IPS-NIHi11 (cell line): ENCODE measurements around the gene SORCS1.
A peak's percentile ranks its signal among the peaks of the same experiment; 100 is the strongest.

Experiments used
- DNase-seq: peaks from one replicate; pipeline ENCODE4 v3.0.0; 2012; ENCODE audit warnings: mixed read lengths, low spot score

The SORCS1 gene

GRCh38 chr10:106815427-106816043 is 349.0 kb downstream of the SORCS1 start:
- DNase-seq = no peak

GRCh38 chr10:106804992-106805582 is 359.4 kb downstream of the SORCS1 start:
- DNase-seq = no peak

GRCh38 chr10:106802949-106803348 is 361.6 kb downstream of the SORCS1 start:
- DNase-seq = no peak

GRCh38 chr10:106799776-106800175 is 364.7 kb downstream of the SORCS1 start:
- no peak for DNase-seq

DNA sequence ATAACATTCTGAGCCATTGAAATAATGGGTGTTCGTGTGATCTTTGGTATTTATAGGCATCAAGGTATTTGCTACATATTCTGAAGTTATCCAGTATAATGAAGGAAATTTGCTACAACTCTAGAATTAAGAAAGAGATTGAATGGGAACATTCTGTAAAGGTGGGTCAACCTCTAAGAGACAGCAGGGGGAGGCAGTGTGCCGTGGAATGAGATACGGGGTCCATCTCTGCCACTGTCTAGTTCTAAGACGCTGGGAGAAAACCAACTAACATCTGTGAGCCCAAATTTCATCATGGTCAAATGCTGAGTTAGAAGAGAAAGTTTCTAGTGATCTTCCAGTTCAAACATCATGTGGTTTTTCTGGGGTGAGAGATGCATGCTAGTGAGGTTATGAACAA is 368.9 kb downstream of the SORCS1 start:
- DNase-seq = peak; percentile 46

DNA sequence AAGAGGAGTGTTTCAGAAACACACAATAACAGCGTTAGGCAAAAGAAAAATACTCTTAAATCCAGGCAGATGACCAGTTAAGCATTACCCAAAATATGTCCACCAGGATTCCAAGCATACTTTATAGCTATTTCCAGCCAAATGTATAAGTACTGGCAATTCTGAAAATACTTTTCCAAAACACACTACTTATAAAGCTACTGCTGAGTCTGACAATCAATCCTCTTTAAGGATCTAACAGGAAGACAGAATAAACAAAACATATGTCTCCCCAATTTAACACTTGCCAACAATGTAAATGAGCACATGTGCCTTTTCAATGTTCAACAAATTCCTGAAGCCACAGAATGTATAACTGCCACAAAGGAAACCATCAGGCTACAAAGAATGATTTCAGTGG is 370.9 kb downstream of the SORCS1 start:
- DNase-seq = no peak

GRCh38 chr10:106789623-106790022 is 374.9 kb downstream of the SORCS1 start:
- no peak for DNase-seq

DNA sequence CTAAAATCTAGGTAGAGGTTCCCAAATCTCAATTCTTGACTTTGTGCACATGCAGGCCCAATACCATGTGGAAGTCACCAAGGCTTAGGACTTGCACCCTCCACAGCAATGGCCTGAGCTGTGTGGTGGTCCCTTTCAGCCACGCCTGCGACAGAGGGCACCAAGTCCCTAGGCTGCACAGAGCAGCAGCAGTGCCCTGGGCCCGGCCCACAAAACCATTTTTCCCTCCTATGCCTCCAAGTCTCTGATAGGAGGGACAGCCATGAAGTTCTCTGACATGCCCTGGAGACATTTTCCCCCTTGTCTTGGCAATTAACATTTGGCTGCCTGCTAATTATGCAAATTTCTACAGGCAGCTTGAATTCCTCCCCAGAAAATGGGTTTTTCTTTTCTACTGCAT is 375.5 kb downstream of the SORCS1 start:
- DNase-seq = no peak

DNA sequence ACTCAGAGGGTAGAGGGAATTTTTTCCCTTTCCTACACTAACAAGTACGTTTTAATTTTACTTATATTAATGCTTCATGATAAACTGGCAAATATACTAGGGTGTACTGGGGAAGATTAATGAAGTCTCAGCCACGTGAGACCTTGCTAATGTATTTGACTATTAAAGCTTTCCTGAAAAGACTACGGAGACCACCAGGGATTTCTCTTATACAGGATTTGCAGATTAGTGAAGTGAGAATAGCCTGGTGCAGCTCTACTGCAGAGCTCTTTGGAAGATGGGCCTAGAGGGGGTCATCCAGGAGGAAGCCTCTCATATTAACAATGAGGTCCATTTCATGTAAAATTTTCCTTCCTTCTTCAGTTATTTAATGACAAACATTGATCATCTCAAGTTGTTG is 379.0 kb downstream of the SORCS1 start:
- no peak for DNase-seq

GRCh38 chr10:106780632-106781031 is 383.9 kb downstream of the SORCS1 start:
- no peak for DNase-seq

- DNase-seq = no peak
Measured at GRCh38 chr10:106777841-106778240, 386.7 kb downstream of the SORCS1 start.

DNA sequence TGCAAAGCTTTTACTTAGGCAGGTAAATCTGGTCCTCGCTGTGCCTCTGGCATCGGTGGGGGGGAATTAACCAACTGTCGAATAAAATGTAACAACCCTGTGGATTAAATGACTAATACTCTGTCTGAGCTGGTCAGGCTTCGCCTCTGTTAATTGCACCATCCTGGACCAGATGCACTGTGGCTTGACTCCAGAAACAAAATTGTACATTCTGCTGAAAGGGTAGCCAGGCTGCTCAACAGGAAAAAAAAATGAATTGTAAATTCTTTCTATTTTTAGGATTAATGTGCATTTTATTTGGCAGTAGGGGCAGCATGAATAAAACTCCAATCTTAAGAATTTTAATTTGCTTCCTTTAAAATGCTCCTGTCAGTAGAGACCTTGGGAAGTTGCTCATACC is 389.4 kb downstream of the SORCS1 start:
- DNase-seq = no peak

- no peak for DNase-seq
Measured at GRCh38 chr10:106772957-106773356, 391.5 kb downstream of the SORCS1 start.

- no peak for DNase-seq
Measured at GRCh38 chr10:106771154-106771553, 393.4 kb downstream of the SORCS1 start.

DNA sequence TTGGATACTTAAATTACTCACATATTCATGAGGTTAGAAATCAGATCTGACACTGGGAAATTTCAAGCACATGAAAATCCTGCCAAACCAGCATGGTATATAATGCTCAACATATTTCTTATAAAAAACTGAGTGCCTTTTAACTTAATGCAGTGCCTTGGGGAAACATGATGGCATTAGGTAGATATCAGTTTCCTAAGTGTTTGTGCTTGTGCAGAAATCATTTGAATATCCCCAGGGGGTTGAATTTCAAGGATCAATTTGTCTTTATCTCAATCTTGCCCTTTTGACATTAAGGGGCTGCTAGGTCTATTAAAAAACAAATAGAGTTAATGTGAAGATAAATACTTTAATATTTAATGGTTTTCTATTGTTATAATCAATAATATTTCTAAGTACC is 396.3 kb downstream of the SORCS1 start:
- DNase-seq = no peak

- DNase-seq = no peak
Measured at GRCh38 chr10:106765928-106766327, 398.6 kb downstream of the SORCS1 start.

GRCh38 chr10:106765241-106765754 is 399.2 kb downstream of the SORCS1 start:
- DNase-seq = peak; percentile 15

DNA sequence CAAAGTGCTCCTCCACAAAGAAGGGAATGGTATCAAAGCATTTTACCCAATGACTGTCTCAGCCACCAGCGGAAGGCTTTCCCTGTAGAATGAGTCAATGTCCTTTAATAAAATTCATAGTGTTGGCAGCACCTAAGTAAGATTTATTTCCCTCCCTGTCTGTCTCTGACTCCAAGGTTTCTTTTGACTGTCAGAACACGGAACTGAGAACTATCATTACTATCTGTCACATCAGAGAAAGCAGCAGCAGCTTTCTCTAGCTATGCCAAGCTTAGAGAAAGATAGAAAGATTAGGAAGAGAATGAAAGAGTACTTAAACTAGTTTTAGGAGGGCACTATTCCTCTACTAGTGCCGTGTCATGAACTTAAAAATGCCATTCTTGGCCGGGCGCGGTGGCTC is 400.1 kb downstream of the SORCS1 start:
- no peak for DNase-seq

GRCh38 chr10:106761906-106762305 is 402.6 kb downstream of the SORCS1 start:
- DNase-seq = no peak

- no peak for DNase-seq
Measured at GRCh38 chr10:106757521-106757920, 407.0 kb downstream of the SORCS1 start.

DNA sequence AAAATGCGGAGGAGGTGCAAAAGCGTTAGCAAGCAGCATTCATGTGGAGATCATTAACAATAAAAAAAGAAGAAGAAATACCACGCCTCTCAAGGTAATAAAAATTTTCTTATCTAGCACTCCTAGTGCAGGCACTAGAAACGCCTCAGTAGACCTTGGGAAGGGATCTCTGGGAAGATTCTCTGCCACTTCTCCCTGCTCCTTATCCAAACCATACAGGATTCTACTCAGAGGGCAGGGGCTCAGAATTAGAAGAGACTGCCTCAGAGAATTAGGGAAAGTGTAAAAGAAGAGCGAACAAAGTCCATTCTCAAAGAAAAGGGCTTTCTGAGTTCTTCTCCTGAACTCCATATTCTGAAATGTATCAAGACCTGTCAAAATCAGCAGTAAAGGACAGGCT is 413.4 kb downstream of the SORCS1 start:
- DNase-seq = no peak

- DNase-seq = no peak
Measured at GRCh38 chr10:106746868-106747267, 417.6 kb downstream of the SORCS1 start.

GRCh38 chr10:106741006-106741530 is 423.4 kb downstream of the SORCS1 start:
- DNase-seq = no peak

DNA sequence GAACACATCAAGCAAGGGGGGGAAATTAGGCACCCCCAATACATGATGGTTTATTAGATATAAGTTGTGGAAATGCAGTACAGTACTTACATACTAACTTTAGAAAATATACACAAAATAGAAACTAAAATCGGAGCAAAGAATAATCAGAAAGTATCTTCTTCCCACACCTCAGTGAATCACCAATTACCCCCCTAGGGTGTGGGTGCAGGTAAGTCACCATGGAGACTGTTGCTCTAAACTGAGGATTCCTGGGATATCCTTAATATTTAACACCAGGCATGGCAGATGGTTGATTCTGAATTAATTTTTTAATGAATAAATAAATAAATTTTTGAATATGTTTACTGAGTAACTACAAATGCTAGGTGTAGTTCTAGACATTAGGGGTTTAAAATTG is 424.4 kb downstream of the SORCS1 start:
- DNase-seq = no peak
